Measurements from ENCODE around the gene ZFR.

- TF ChIP-seq FOXP2 (optimal IDR thresholded peaks at IDR 0.05; ENCODE audit: borderline replicate concordance, extremely low read depth, extremely low read length, insufficient read depth) (no peak), REST (IDR thresholded peaks at IDR 0.05; ENCODE audit: insufficient read depth in 1 of 2, low read depth in 2 of 2, low read length in 2 of 2) (no peak), POLR2AphosphoS5 (IDR thresholded peaks at IDR 0.05; ENCODE audit: low read depth, low read length) (no peak), SIN3A (IDR thresholded peaks at IDR 0.05; ENCODE audit: borderline replicate concordance, insufficient read depth, low read length) (no peak), TAF1 (IDR thresholded peaks at IDR 0.05; ENCODE audit: borderline replicate concordance, insufficient read depth, low read length) (no peak)
Observed at GRCh38 chr5:32450952-32451351, 6.4 kb upstream of the ZFR start.
